Epithelial cell of esophagus (primary cell): Measurements from ENCODE around the gene PRDM16.

ENCODE experiments used
- DNase-seq: peaks from one replicate; pipeline ENCODE4 v3.0.0; 2010; ENCODE audit warnings: low read depth
- H3K4me3 ChIP-seq: 2 replicates; pipeline ENCODE4 v1.5.1; 2011; ENCODE audit warnings: mild to moderate bottlenecking, low read length, control low read depth
- TF ChIP-seq, protein P1 (sequence below): IDR thresholded peaks from 2 replicates; pipeline ENCODE4 v1.5.1; 2011; ENCODE audit warnings: low read depth, mild to moderate bottlenecking, low read length, control low read depth, inconsistent platforms; ENCODE audit not compliant: insufficient read depth; ENCODE audit errors: missing control alignments

Gene PRDM16

DNA sequence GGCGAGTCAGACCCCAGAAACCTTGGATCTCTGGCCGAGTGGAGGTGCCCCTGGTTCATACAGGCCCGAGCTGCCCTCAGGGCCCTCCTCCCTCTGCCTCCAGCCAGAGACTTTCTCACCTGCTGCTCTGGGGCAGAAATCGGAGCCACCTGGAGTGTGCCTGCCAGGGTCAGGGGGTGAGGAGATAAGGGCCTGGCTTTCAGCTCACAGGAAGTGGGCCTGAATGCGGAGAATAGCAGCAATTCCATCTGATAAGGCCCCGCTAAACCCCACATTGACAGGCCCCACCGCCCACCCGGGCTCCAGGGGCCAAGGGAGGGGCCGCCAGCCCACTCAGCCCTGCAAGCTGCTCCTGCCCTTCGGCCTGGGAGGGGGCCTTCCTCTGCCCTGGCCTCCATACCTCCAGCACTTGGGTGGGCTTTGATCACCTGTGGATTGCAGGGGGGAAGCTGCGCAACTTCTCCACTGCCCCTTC is 261.8 kb downstream of the PRDM16 start:
- TF ChIP-seq, protein P1, sequence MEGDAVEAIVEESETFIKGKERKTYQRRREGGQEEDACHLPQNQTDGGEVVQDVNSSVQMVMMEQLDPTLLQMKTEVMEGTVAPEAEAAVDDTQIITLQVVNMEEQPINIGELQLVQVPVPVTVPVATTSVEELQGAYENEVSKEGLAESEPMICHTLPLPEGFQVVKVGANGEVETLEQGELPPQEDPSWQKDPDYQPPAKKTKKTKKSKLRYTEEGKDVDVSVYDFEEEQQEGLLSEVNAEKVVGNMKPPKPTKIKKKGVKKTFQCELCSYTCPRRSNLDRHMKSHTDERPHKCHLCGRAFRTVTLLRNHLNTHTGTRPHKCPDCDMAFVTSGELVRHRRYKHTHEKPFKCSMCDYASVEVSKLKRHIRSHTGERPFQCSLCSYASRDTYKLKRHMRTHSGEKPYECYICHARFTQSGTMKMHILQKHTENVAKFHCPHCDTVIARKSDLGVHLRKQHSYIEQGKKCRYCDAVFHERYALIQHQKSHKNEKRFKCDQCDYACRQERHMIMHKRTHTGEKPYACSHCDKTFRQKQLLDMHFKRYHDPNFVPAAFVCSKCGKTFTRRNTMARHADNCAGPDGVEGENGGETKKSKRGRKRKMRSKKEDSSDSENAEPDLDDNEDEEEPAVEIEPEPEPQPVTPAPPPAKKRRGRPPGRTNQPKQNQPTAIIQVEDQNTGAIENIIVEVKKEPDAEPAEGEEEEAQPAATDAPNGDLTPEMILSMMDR = no peak
- DNase-seq = no peak
- no peak overlapping the region for H3K4me3 ChIP-seq

DNA sequence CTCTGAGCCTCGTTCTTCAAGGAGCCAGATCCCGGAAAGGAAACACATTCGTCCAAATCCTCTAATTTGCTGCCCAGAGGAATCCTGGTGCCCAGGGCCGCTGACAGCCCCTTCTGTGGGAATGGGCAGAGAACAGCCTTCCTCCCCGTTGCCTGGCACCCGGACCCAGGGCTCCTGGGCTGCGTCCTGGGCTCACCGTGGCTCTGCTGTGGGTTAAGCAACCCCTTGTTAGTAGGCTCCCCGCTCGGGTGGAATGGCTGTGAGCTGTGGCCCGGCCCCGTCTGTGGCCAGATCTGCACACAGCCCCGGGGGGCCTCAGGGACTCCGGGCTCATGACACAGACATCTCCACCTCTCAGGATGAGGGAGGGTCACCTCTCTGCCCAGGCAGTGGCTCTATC is 262.6 kb downstream of the PRDM16 start:
- no peak for DNase-seq
- TF ChIP-seq, protein P1 = no peak
- no peak overlapping the region for H3K4me3 ChIP-seq

DNA sequence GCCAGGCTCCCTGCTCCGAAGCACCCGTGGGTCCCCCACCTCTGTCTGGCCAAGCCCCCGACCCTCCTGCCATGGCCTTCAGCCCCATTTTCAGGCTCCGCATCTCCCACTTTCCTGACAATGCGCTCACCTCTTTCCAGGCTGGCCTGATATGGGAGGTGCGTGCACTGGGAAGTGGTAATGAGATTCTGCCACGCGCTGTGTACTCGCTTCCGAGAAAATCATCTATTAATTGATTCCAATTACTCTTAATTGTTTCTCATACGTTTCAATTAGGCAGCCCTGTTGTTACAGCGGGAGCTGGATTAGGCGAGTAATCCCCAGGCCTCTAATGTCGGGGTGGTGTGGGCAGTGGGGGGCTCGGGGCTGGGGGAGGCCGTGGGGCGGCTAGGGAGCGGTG is 263.0 kb downstream of the PRDM16 start:
- no peak for DNase-seq
- TF ChIP-seq, protein P1 = no peak
- H3K4me3 ChIP-seq = no peak overlapping the region

DNA sequence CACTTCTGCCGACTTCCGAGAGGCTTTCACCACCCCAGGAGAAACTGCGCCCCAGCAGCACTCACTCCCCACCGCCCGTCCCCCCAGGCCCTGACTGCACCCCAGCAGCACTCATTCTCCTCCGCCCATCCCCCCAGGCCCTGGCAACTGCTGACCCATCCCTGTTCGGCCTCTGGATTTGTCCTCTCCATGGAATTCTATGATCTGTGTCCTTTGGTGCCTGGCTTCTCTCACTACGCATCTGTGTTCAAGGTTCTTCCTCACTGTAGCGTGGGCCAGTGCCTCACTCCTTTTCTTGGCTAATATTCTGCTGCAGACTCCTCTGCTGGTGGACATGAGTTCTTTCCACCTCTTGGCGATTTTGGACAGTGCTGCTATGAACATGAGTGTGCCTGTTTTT is 263.7 kb downstream of the PRDM16 start:
- DNase-seq = no peak
- TF ChIP-seq, protein P1 = no peak
- H3K4me3 ChIP-seq = no peak overlapping the region

DNA sequence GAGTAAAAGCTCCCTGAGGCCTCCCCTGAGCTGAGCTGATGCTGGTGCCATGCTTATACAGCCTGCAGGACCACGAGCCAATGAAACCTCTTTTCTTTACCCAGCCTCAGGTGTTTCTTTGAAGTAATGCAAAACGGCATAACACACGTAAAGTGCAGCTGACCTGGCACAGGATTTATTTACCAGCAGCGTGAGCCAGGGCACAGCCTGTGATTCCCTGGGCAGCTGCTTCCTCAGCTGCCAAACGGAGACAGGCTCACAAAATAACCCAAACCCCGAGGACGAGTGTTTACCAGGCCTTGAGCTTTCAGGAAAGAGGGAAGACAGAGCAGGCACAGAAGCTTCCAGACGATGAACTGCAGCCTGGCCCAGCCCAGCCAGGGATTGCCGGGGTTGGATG is 264.9 kb downstream of the PRDM16 start:
- no peak for DNase-seq
- H3K4me3 ChIP-seq = no peak overlapping the region
- TF ChIP-seq, protein P1 = no peak

DNA sequence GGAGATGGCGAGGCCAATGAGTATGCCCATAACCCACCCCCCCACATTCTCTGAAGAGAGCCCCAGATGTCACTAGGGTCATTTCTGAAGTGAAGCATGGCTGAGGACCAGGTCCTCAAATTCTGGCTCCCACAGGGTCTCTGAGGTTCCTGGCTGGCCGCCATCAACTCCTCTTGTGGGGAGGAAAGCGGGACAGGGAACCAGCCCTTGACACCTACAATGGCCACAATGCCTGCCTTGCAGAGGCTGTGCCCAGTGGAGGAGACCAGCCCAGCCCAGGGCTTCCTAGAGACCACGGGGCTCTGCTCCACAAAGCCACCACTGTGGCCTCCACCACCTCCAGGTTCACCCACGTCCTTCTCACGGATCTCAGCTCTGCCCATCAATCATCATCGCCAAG is 265.4 kb downstream of the PRDM16 start:
- no peak overlapping the region for H3K4me3 ChIP-seq
- TF ChIP-seq, protein P1 = no peak
- no peak for DNase-seq
